ENCODE measurements around the gene VCPKMT.

- TF ChIP-seq, protein P1, sequence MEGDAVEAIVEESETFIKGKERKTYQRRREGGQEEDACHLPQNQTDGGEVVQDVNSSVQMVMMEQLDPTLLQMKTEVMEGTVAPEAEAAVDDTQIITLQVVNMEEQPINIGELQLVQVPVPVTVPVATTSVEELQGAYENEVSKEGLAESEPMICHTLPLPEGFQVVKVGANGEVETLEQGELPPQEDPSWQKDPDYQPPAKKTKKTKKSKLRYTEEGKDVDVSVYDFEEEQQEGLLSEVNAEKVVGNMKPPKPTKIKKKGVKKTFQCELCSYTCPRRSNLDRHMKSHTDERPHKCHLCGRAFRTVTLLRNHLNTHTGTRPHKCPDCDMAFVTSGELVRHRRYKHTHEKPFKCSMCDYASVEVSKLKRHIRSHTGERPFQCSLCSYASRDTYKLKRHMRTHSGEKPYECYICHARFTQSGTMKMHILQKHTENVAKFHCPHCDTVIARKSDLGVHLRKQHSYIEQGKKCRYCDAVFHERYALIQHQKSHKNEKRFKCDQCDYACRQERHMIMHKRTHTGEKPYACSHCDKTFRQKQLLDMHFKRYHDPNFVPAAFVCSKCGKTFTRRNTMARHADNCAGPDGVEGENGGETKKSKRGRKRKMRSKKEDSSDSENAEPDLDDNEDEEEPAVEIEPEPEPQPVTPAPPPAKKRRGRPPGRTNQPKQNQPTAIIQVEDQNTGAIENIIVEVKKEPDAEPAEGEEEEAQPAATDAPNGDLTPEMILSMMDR (conservative IDR thresholded peaks at IDR 0.05; ENCODE audit: low read length) = no peak
- TF ChIP-seq EZH2phosphoT487 (IDR thresholded peaks at IDR 0.05; ENCODE audit: borderline replicate concordance, low read depth, low read length) = no peak
Measured at GRCh38 chr14:50065583-50065982, 50.8 kb downstream of the VCPKMT start.

Measured in OCI-LY7 (cell line).